Measurements from ENCODE around the gene CPXM1.

The CPXM1 gene

DNA sequence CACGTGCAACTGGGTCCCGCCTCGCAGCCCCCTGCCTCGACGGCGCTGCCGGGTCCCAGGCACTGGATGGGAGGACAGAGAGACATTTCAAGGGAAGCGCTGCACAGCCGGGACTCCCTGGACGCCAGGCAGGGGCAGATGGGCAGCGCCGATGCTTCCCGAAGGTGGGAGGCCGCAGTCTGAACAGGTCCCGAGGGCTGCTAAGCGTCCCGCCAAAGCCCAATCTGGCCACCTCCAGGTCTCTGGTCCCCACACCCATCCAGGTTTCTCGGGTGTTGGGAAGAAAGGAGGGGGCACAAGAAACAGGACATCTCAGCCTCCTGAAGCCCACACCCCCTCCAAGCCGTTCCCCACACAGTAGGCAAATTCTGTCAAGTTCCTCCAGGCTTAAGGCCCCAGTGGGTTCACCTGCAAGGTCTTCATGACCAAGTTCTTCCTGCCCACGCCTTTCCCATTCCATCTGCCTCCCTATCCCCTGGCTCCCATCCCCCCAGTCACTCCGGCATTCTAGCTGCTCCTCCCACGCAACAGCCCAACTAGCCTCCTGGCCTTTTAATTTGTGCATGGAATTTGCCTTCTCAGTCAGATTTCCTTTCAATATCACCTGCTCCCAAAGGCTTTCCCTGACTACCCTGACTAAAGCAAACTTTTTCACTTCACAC is 5.4 kb upstream of the CPXM1 start:
- Histone ChIP-seq H3K4me3 (no peak overlapping the region), H3K27ac (peak overlapping the region in 1 of 21 experiments; percentile 19)

GRCh38 chr20:2804852-2805688 is 4.6 kb upstream of the CPXM1 start:
- no peak overlapping the region for H3K4me3 ChIP-seq
- peak overlapping the region in 3 of 21 experiments; percentile 6 to 33 (median 19) for H3K27ac ChIP-seq

DNA sequence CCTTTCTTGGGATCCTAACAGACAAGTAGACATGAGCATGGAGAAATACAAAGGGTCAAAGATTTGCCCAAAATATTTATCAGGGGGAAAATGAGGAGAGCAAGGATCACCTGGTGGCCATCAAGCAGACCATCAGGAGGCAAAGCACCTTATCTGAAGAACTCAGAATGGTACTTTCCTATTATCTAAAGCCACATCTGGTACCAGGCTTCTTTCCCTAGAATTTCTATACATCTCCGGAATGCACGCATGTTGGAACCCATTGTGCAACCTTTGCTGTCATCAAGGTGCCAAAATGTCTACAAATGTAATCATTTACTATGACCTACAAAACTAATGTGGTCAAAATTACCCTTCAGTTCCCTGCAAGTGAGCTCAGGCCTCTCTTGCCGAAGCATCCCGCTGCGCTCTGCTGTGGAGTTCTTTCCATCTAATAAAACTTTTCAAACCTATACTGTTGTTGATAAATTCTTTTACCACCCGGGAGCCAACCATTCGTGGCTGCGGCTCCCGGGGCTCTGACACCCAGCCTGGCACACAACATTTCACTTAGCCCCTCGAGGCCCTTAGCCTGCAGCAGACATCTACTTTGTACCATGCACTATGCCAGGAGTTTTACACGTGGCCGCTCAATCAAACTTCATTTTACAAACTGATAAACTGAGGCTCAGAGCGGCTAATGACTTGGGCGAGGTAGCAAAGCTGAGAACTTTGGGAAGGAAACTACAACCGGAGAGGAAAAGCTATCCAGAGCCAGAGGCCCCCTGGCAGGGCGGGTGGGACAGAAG is 3.8 kb upstream of the CPXM1 start:
- peak overlapping the region in 1 of 21 experiments; percentile 33 for H3K27ac ChIP-seq

DNA sequence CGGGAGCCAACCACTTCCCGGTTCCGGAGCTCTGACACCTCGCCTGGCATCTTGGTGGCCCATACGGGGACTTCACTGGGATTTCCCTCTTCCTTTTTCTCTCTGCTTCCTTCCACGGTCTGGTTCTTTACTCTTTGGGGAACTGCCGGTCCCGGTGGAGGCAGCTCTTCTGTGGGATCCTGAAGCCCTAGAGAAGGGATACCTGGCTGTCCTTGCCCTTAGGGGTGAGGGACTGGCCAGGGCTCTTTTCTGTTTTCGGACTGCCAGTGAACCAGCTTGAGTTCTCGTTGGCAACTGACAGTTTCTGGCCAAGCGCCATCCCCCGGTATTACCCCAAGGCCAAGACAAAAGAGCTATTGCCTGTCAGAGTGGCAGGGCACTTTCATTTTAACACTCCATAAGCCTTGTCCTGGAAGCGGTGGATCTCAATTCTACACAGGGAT is 880 bp upstream of the CPXM1 start:
- Histone ChIP-seq H3K27ac (peak overlapping the region in 3 of 21 experiments; percentile 14 to 67 (median 29)), H3K4me3 (peak overlapping the region in 2 of 7 experiments; percentile 17 to 30)

More for the DNA sequence above, 3.8 kb upstream of the CPXM1 start:
- H3K4me3 ChIP-seq: no peak overlapping the region

DNA sequence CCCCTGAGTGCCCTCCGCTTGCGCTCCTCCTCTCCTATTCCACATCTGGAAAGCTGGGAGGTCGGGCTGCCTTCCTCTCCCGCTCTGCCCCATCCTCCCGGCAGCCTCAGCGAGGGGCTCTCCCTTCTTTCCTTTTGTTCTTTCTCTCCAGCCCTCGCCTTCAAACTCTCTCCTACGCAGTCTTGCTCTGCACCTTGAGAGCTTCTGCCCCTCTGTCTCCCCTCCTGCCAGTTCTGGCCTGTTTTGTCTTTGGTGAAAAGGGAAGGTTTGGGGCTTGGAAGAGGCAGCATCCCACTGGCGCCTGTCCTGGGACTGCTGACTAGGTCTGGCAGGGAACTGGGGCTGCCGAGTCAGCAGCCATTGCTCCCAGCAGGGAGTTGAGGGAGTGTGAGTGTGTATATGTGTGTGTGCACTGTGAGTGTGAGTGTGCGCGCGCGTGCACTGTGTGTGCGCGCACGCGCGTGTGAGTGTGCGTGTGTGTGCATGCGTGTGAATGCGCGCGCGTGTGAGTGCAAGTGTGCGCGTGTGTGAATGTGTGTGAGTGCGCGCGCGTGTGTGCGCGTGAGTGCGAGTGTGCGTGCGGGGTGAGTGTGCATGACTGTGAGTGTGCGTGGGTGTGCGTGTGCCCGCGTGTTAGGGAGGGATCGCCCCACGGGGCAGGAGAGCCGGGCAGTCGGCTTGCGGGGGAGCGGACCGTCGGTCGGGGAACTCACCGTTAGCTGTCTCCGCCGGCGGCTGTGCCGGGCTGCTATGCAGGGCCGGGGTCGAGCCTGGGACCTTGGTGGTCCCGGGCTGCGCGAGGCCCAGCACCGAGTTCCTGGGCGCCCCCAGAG is 523 bp downstream of the CPXM1 start:
- Histone ChIP-seq H3K27ac (peak overlapping the region in 11 of 21 experiments; percentile 0 to 67 (median 48)), H3K4me3 (peak overlapping the region; percentile 17 to 43 (median 38))

GRCh38 chr20:2799271-2799670 is 1.2 kb downstream of the CPXM1 start:
- peak overlapping the region in 3 of 21 experiments; percentile 0 to 50 (median 41) for H3K27ac ChIP-seq

GRCh38 chr20:2798814-2799213 is 1.6 kb downstream of the CPXM1 start:
- H3K27ac ChIP-seq: peak overlapping the region in 1 of 21 experiments; percentile 50

More at GRCh38 chr20:2799271-2799670, 1.2 kb downstream of the CPXM1 start:
- peak overlapping the region in 5 of 7 experiments; percentile 30 to 43 (median 38) for H3K4me3 ChIP-seq

GRCh38 chr20:2798095-2798805 is 2.2 kb downstream of the CPXM1 start:
- no peak overlapping the region for H3K4me3 ChIP-seq
- H3K27ac ChIP-seq: no peak overlapping the region

More at GRCh38 chr20:2798814-2799213, 1.6 kb downstream of the CPXM1 start:
- H3K4me3 ChIP-seq: no peak overlapping the region

- no peak overlapping the region for H3K27ac ChIP-seq
- H3K4me3 ChIP-seq: no peak overlapping the region
These were observed 3.1 kb downstream of the CPXM1 start for GRCh38 chr20:2797136-2797983.

DNA sequence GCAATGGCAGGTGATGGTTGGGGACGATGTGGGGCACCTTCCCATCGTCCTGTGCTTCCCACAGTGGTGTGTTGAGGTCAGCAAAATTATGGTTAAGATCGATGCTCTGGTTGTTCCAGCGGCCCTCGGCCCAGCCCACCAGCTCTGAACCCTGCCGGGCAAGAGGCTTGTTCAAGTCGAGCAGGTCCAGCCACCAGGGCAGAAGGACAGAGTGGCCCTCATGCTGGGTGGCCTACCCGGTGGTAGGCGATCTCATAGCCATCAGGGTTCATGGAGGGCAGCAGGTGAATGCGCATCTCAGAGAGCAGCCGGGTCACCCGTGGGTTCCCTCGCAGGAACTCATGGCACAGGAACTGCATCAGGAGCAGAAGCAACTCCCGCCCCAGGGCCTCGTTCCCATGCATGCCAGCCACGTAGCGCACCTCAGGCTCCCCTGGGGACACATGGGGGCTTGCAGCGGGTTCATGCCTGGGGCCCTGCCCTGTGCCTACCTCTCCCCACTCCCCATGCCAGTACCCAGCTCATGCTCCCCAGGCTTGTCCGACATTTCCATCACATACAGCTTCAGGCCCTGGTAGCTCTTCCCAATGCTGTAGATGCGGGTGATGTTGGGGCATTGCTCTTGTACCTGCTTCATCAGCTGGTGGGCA is 4.3 kb downstream of the CPXM1 start:
- Histone ChIP-seq H3K27ac (no peak overlapping the region), H3K4me3 (no peak overlapping the region)

- H3K4me3 ChIP-seq: no peak overlapping the region
These were observed 5.0 kb downstream of the CPXM1 start for GRCh38 chr20:2795451-2795850.

DNA sequence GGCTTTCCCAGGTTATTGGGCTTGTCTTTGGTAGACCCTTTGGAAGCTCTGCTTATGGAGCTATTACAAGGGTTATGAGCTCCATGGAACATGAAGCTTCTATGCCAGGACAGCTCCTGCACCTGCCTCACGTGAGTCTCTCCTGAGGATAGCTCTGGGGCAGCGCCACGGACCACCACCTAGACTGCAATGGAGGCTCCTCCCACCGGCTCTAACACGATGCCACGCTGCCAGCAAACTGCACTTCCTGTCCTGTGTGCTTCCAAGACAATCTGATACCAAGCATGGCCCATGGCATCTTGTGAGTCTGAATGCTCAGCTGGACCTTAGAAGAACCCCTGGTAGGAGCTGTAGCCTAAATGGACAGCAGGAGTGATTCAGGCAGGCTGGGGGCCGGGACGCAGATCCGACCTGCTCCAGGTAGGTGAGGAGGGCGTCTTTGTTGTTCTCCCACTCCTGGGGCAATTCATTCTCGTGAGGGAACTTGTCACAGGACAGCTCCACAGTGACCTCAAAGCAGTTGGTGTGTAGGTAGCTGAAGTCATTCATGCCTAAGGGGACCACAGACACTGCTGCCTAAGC is 5.5 kb downstream of the CPXM1 start:
- H3K4me3 ChIP-seq: no peak overlapping the region

More at GRCh38 chr20:2795451-2795850, 5.0 kb downstream of the CPXM1 start:
- no peak overlapping the region for H3K27ac ChIP-seq

DNA sequence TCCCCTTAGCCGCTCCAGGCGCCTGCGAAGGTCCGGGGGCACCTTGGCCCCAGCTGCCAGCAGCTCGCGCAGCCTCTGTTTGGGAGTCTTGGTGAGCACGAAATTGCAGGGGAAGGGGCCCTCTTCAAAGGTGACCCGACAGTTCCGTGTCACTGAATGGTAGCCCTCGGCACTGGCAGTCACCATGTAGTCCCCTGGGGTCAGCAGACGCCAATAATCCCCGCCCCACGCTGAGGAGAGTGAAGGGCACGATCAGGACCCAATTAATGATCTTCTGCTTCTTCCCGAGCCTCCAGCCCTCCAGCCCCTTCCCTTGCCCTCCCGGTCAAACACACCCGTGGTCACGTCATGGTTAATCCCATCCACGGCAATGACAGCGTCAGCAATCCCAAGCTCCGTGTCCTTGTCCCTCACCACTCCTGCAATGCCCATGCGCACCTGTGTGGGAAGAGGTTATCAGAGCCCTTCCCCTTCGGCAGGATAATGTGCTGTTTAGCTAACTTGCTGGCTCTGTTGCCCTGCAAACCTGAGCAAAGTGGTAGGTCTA is 6.2 kb downstream of the CPXM1 start:
- Histone ChIP-seq H3K27ac (no peak overlapping the region), H3K4me3 (no peak overlapping the region)

More for the DNA sequence above, 5.5 kb downstream of the CPXM1 start:
- no peak overlapping the region for H3K27ac ChIP-seq

DNA sequence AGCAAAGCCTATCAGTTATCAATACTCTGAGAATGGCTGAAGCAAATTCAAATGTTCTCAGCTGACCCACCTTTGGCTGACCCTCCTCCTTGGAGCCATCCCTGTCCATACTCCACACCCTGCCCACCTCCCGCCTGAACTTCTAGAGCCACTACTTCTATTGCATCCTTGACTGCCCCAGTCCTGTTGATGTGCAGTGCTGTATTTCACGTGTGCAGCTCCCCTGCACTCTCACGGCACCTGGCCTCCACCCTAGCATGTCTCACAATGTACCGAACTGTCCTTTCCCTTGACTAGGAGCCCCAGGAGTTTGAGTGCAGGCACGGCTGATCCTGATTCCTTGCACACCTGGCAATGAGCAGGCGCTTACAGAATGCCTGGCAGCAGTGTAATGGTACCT is 7.0 kb downstream of the CPXM1 start:
- Histone ChIP-seq H3K4me3 (no peak overlapping the region), H3K27ac (no peak overlapping the region)

DNA sequence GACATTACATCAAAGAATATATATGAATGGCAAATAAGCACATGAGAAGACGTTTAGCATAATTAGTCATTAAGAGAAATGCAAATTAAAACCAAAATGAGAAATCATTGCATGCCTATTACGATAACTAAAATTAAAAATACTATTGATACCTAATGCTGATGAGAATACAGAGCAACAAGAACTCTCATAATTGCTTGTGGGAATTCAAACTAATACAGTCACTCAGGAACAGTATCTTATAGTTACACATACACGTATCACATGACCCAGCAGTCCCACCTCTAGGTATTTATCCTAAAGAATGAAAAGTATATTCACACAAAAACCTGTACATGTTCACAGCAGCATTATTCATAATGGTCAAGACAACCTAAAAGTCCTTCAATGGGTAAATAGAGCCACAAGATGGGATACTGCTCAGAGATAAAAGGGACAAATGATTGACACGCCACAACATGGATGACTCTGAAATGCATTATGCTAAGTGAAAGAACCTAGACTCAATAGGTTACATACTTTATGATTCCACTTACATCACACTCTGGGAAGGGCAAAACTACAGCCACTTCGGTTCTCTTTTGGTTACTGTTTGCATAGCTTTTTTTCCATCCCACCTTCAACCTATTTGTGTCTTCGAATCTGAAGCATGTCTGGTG is 16.4 kb downstream of the CPXM1 start:
- H3K4me3 ChIP-seq: no peak overlapping the region
- no peak overlapping the region for H3K27ac ChIP-seq

GRCh38 chr20:2780948-2781347 is 19.5 kb downstream of the CPXM1 start:
- H3K4me3 ChIP-seq: no peak overlapping the region
- no peak overlapping the region for H3K27ac ChIP-seq
